Stimulated activated naive CD8-positive, alpha-beta T cell treated with anti-CD3 and anti-CD28 coated beads, Interleukin-15, Interleukin-2, amounts not matched to agents 100 ng/mL and 50 ng/mL, for 24 hours (primary cell): Measurements from ENCODE around the gene COL15A1.

Experiments
- H3K27ac Mint-ChIP-seq: one replicate; pipeline ENCODE4 v1.8.0; 2021; ENCODE audit warnings: mild to moderate bottlenecking, mixed read lengths
- H3K27me3 Mint-ChIP-seq: one replicate; pipeline ENCODE4 v1.8.0; 2021; ENCODE audit warnings: mixed read lengths
- H3K36me3 Mint-ChIP-seq: one replicate; pipeline ENCODE4 v1.8.0; 2021; ENCODE audit warnings: low read depth, mixed read lengths
- H3K4me1 Mint-ChIP-seq: one replicate; pipeline ENCODE4 v1.8.0; 2021; ENCODE audit warnings: low read depth, mixed read lengths
- H3K4me3 Mint-ChIP-seq: one replicate; pipeline ENCODE4 v1.8.0; 2021; ENCODE audit warnings: mild to moderate bottlenecking, mixed read lengths
- H3K9me3 Mint-ChIP-seq: one replicate; pipeline ENCODE4 v1.8.0; 2021; ENCODE audit warnings: mixed read lengths

The COL15A1 gene

DNA sequence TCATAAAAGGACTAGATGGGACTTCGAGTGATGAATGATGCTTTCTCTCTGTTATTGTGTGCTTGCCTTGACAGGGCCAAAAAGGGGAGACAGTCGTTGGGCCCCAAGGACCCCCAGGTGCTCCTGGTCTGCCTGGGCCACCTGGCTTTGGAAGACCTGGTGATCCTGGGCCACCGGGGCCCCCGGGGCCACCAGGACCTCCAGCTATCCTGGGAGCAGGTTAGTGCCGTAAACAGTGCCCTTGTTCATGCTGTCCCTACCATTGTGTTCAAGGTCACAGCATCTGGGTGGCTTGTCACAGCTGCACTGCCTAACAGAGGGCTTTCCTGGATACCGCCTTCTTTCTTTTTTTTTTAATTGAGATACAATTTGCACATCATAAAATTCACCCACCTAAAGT, 112.5 kb downstream of the COL15A1 start:
- H3K9me3 Mint-ChIP-seq: no peaks in the 10 kb centered on the region
- peaks cover 79% of the 10 kb centered on the region for H3K4me1 Mint-ChIP-seq
- no peaks in the 10 kb centered on the region for H3K36me3 Mint-ChIP-seq
- peak overlapping the region; percentile 66 for H3K27ac Mint-ChIP-seq
- H3K27me3 Mint-ChIP-seq: no peaks in the 10 kb centered on the region
- H3K4me3 Mint-ChIP-seq: no peak overlapping the region

DNA sequence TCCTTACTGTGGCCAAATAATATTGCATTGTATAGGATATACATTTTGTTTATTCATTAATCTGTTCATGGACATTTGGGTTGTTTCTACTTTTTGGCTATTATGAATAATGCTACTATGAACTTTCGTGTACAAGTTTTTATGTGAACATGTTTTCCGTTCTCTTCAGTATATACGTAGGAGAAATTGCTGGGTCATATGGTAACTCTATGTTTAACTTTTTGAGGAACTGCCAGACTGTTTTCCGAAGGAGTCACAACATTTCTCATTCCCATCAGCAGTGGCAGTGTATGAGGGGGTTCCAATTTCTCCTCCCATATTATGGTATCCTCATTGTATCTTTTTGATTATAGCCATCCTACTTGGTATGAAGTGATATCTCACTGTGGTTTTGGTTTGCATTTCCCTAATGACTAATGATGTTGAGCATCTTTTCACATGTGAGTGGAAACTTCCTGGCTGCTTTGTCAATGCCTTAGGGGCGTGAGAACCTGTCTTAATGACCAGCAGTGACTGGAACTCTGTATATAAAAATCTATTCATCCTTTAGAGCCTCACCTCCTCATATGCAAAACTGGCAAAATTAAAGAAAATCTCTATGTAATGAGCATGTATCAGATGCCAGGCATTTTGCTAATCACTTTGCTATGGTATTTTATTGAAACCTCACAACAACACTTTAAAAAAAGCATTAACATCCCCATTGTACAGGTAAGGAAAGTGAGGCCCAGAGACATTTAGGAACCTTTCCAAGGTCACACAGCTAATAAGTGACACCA, 113.4 kb downstream of the COL15A1 start:
- H3K9me3 Mint-ChIP-seq: no peaks in the 10 kb centered on the region
- no peaks in the 10 kb centered on the region for H3K27me3 Mint-ChIP-seq
- H3K4me3 Mint-ChIP-seq: peak overlapping the region; percentile 74
- peak overlapping the region; percentile 66 for H3K27ac Mint-ChIP-seq
- H3K36me3 Mint-ChIP-seq: no peaks in the 10 kb centered on the region
- H3K4me1 Mint-ChIP-seq: peaks cover 79% of the 10 kb centered on the region

DNA sequence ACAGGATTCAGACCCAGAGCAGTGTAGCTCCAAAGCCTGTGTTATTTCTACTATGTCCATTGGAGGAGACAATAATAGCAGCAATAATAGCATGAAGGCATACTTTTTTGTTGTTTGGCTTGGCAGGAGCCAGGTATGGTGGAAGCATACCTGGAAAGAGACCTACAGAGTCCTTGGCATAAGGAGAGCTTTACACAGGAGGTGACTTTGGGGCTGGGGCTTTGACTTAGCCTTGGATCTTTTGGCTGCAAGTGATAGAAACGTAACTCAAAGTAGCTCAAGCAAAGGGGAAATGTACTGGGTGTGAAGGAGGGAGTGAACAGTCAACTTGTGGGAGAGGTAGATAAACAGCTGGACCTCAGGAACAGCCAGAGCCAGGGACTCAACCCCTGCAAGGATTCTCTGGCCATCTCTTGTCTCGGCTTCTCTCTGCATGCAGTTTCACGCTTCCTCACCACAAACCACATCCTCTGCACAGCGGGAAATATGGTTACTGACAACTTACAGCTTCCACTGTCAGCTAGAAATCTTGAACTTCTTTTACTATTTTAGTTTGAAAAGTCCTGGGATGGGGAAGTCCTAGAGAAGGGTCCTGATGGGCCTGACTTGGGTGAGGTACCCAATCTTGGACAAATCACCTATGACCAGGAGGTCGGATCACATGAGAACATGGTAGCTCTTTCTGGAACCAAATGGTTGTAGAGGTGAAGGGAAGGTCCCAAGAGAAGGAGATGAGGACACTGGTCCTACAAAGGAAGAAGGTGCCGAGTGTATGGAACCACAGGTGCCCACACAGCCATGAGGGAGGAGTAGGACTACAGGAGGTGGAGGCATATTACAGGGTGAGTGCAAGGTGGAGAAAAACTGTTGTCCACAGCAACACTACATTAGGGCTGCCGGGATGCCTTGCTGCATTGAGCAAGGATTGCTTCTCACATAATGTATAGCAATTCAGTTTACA, 114.2 kb downstream of the COL15A1 start:
- Mint-ChIP-seq H3K4me1 (peaks cover 73% of the 10 kb centered on the region), H3K9me3 (no peaks in the 10 kb centered on the region), H3K27ac (peak overlapping the region; percentile 66), H3K36me3 (no peaks in the 10 kb centered on the region), H3K4me3 (peak overlapping the region; percentile 74), H3K27me3 (no peaks in the 10 kb centered on the region)

DNA sequence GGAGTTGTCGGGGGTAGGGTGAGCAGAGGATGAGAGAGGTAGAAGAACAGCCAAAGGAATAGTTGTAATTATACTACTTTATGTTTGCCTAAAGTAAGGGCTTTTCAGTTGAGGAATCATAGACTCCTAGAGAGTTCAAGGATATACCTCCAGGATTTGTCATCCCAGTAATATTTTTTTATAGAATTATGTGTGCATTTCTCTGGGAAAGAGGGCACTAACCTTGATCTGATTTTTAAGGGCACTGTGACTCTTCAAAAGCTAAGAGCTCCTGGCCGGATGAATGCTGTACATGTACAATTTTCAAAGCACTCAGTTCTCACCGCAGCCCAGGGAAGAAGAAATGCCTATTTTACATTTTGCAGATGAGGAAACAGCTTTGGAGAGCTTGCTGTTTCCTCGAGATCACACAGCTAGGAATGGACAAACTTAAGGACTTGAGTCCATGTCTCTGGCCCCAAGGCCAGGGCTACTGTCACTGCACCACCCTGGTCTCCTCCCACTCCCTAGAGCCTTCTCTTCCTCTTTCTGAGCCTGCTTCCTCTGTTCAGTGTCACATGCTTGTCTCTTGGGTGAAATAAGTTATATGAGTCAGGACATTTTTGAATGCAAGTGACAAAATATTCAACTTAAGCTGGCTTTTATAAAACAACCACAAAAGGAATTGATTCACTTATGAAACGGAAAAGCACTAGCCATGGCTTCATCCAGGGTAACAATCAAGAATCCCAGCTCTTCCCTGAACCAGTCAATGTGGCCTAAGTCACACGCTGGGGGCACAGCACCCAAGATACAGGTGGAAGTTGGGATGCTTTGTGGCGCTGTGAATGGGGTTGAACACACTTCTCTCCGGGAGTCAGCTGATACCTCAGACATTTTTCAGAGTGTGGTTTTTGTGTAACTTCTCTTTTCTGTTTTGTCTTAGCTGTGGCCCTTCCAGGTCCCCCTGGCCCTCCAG, 115.5 kb downstream of the COL15A1 start:
- Mint-ChIP-seq H3K27ac (peak overlapping the region; percentile 60), H3K27me3 (no peaks in the 10 kb centered on the region), H3K4me1 (peaks cover 62% of the 10 kb centered on the region), H3K9me3 (no peaks in the 10 kb centered on the region), H3K36me3 (no peaks in the 10 kb centered on the region), H3K4me3 (peak overlapping the region; percentile 74)

DNA sequence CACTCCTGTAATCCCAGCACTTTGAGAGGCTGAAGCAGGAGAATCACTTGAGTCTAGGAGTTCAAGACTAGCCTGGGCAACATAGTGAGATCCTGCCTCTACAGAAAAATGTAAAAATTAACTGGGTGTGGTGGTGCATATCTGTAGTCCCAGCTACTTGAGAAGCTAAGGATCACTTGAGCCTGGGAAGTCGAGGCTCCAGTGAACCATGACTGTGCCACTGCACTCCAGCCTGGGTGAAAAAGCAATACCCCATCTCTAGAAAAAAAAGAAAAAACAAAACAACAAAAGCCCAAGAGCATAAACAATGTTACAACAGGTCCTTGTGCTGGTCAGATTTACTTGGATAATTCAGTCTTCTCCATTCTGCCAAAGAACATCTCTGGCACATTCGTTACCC, 116.9 kb downstream of the COL15A1 start:
- no peaks in the 10 kb centered on the region for H3K27me3 Mint-ChIP-seq
- no peak overlapping the region for H3K4me3 Mint-ChIP-seq
- H3K27ac Mint-ChIP-seq: no peak overlapping the region
- no peaks in the 10 kb centered on the region for H3K9me3 Mint-ChIP-seq
- peaks cover 49% of the 10 kb centered on the region for H3K4me1 Mint-ChIP-seq
- H3K36me3 Mint-ChIP-seq: no peaks in the 10 kb centered on the region

DNA sequence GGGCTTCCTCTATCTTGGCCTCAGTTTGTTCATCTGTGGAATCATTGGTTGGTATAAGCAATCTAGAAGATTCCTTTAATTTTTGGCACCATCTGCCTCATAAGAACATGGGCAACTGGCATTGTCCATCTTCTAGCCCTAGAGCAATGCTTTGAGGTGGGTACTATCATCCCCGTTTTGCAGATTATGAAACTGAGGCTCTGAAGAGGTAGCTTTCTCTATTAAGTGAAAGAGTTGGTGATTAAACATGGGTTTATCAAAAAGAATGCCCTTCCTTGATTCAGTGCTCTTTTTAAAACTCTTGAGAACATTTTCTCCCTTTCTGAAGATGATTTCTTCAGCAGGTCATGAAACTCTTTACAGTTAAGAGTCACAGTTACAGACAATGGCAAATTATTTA, 118.8 kb downstream of the COL15A1 start:
- Mint-ChIP-seq H3K4me1 (peaks cover 30% of the 10 kb centered on the region), H3K36me3 (no peaks in the 10 kb centered on the region)

DNA sequence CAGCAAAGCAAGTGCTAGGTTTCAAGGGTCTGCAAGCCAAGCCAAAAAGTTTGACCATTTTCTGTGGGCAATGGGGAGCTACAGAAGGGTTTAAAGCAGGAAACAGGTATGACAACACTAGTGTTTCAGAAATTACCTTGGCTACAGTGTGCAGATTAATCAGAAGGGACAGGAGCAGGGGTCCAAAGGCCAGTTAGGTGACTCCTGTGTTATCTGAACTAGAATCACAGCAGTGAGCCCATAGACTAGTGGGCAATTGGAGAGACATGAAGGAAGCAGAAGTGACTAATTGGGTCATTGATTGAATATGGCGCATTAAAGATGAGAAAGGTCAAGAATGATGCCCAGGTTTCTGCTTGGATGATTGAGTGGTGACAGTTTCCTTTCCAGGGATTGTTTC, 119.8 kb downstream of the COL15A1 start:
- no peaks in the 10 kb centered on the region for H3K9me3 Mint-ChIP-seq
- H3K4me3 Mint-ChIP-seq: no peak overlapping the region
- H3K27ac Mint-ChIP-seq: no peak overlapping the region
- no peaks in the 10 kb centered on the region for H3K36me3 Mint-ChIP-seq
- H3K4me1 Mint-ChIP-seq: peaks cover 23% of the 10 kb centered on the region
- H3K27me3 Mint-ChIP-seq: no peaks in the 10 kb centered on the region

More for the DNA sequence above, 118.8 kb downstream of the COL15A1 start:
- no peak overlapping the region for H3K4me3 Mint-ChIP-seq
- H3K27ac Mint-ChIP-seq: no peak overlapping the region
- H3K27me3 Mint-ChIP-seq: no peaks in the 10 kb centered on the region
- no peaks in the 10 kb centered on the region for H3K9me3 Mint-ChIP-seq

DNA sequence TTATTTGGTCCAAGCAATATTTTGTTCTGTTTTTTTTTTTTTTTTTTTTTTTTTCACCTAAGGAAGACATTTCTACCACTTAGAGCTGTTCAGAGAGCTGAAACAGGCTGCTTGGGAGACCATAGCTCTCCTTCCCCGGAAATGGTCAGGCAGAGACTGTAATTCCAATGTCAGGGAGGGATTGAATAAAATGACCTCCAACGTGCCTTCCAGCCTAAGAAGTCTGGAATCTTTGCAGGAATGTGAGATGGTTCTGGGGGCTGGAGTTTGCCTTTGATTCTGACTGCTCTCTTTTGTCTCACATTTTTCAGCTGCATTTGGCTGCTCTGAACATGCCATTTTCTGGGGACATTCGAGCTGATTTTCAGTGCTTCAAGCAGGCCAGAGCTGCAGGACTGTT, 122.9 kb downstream of the COL15A1 start:
- no peak overlapping the region for H3K27ac Mint-ChIP-seq
- H3K36me3 Mint-ChIP-seq: no peaks in the 10 kb centered on the region

DNA sequence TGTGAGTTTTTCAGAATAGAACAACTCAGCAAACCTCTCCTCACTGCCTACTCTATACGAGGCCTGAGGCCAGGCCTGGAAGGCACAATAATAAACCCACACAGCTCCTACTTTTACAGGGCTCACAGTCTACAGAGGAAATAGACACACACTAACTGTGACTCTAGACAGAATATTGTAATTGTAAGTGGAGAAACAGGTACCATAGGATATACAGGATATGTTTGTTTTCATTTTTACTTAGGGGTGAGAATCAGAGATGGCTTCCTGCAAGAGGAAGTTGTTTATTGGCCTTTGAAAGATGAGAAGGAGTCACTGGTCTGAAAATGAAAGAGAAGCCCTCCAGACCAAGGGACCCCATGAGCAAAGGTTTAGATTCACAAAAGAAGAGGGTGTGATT, 125.4 kb downstream of the COL15A1 start:
- Mint-ChIP-seq H3K36me3 (no peaks in the 10 kb centered on the region), H3K9me3 (no peaks in the 10 kb centered on the region), H3K27ac (peak overlapping the region; percentile 69), H3K4me3 (no peak overlapping the region), H3K27me3 (no peaks in the 10 kb centered on the region), H3K4me1 (peaks cover 28% of the 10 kb centered on the region)

More for the DNA sequence above, 122.9 kb downstream of the COL15A1 start:
- H3K4me1 Mint-ChIP-seq: peaks cover 27% of the 10 kb centered on the region
- H3K27me3 Mint-ChIP-seq: no peaks in the 10 kb centered on the region
- H3K9me3 Mint-ChIP-seq: no peaks in the 10 kb centered on the region
- no peak overlapping the region for H3K4me3 Mint-ChIP-seq

DNA sequence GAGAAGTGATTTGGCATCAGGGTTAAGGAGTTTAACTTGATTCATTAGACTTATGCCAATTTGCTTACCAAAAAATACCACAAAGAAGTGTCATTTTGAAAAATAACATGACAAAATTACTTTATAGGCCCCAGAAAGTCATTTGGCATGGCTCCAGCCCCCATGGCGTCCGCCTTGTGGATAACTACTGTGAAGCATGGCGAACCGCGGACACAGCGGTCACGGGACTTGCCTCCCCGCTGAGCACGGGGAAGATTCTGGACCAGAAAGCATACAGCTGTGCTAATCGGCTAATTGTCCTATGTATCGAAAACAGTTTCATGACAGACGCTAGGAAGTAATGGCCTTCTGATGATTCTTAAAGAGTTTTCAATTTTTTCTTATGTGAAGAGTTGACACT, 125.8 kb downstream of the COL15A1 start:
- Mint-ChIP-seq H3K27ac (peak overlapping the region; percentile 69), H3K4me3 (no peak overlapping the region), H3K4me1 (peaks cover 33% of the 10 kb centered on the region), H3K9me3 (no peaks in the 10 kb centered on the region), H3K27me3 (no peaks in the 10 kb centered on the region), H3K36me3 (no peaks in the 10 kb centered on the region)

DNA sequence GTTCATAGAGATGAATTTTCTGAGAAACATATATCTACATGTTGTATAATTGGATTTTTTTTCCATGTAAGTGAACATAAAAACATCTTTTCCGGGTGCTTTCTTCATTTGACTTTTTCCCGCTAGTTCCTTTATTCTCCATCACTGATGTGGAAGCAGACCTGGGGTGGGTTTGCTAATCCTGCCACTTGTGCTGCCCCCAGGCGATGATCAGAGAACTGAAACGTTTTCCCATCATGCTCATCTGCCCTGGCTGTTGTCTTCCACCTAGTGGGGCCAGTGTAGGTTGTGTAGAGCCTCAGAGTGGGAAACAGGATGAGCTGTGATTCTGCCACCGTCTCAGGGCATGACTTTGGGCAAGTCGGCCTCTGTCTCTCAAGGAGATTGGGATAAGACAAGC, 127.0 kb downstream of the COL15A1 start:
- peaks cover 44% of the 10 kb centered on the region for H3K4me1 Mint-ChIP-seq
- H3K36me3 Mint-ChIP-seq: no peaks in the 10 kb centered on the region
- no peak overlapping the region for H3K4me3 Mint-ChIP-seq
- no peaks in the 10 kb centered on the region for H3K9me3 Mint-ChIP-seq
- peak overlapping the region; percentile 42 for H3K27ac Mint-ChIP-seq
- H3K27me3 Mint-ChIP-seq: no peaks in the 10 kb centered on the region

DNA sequence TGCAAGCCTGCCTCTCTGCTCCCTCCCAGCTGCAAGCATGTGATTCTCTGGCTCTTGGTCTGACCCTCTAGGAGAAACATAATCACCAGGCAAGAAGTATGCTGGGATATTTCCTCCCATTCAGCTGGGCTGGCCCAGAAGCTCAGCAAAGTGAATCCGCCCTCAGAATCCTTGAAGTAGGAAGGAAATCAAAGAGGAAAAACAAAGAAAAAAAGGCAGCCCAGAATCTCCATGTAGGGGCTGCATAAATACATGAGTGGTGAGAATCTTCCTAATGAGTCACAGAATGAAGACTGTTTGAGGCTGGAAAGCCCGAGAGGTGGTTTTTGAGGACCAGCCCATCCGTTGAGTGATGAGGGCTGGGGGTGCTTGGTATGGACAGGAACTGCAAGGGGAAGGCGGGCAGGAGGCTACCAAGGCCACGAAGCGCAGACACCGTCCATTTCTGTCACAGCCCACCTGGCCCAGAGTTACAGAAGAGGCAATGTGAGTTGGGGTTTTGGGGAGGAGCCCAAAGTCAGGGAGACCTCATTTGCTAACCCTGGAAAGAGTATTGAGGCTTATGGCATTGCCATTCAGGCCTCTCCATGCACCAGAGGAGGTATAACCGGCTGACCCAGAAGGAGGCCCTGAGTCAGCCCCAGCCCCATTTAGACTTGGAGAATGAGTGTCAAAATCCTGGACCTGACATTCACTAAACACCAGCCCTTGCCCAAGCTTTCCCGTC, 127.8 kb downstream of the COL15A1 start:
- H3K36me3 Mint-ChIP-seq: no peaks in the 10 kb centered on the region
- no peaks in the 10 kb centered on the region for H3K27me3 Mint-ChIP-seq
- H3K9me3 Mint-ChIP-seq: no peaks in the 10 kb centered on the region
- H3K4me1 Mint-ChIP-seq: peaks cover 50% of the 10 kb centered on the region
- H3K27ac Mint-ChIP-seq: no peak overlapping the region
- H3K4me3 Mint-ChIP-seq: no peak overlapping the region

DNA sequence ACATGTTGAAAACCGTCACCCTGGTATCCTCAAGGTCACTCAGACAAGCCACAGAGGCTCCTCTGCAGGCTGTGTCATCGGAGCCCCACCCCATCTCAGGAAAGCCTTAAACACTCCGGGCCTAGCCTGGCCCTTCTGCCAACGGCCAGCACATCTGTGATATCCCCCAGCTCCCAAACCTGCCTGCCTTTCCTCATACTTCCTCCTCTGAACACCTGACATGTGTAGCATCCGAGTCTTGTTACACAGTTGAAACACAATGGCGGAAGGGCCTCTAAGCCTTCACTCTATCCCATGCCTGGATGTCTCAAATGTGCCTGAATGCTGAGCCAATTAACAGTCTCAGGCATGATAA, 128.3 kb downstream of the COL15A1 start:
- Mint-ChIP-seq H3K9me3 (no peaks in the 10 kb centered on the region), H3K36me3 (no peaks in the 10 kb centered on the region), H3K27ac (no peak overlapping the region), H3K27me3 (no peaks in the 10 kb centered on the region), H3K4me3 (no peak overlapping the region), H3K4me1 (peaks cover 56% of the 10 kb centered on the region)

DNA sequence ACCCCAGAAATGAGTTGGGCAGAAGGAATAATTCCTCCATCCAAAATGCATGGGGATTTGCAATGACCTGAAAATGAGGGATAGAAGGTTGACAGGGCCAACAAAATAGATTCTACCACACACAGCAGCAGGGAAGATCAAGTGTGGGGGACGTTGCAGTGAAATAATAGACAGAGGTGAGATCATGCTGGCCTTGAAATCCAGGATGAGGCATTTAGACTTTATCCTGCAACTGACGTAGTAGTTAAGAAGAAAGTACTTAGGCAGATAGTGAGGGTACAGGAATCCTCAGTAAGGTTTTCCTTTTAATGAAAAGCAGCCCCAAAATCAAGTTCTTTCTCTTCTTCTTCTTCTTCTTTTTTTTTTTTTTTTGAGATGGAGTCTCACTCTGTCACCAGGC, 129.6 kb downstream of the COL15A1 start:
- Mint-ChIP-seq H3K27ac (no peak overlapping the region), H3K36me3 (no peaks in the 10 kb centered on the region), H3K9me3 (no peaks in the 10 kb centered on the region), H3K4me3 (no peak overlapping the region), H3K27me3 (no peaks in the 10 kb centered on the region), H3K4me1 (peaks cover 61% of the 10 kb centered on the region)
